GM21825 (cell line): ENCODE measurements around the gene BMP2K.
"Not testable (repeated sequence)": the region's sequence is repeated elsewhere in the genome, so short reads cannot be mapped to it uniquely, and the experiment has no call there.

Experiments used
- ATAC-seq: cut with Tn5 transposase; IDR thresholded peaks from one replicate; pipeline ENCODE4 v1.9.1; 2021; ENCODE audit warnings: mild to moderate bottlenecking, moderate library complexity; ENCODE audit not compliant: unreplicated experiment

The BMP2K gene

DNA sequence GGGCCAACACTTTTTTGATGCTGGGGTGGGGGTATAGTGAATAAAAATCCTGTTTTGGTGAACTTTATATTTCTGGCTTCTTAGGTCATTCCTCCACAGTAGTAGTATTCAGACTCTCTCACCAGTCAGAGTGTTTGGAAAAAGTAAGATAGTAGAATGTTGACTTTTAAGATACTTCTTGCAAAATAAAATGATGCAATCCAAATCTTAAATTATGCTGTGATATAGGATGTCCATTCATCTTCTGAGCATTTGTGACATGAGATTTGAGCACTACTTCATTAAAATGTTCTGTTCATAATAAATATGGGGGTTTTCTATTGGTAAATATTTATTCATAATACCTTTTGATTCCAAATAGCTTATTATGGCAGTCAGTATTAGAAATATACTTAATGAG is 70.1 kb downstream of the BMP2K start:
- no peak for ATAC-seq

- ATAC-seq = no peak
Measured at GRCh38 chr4:78862314-78862737, 86.2 kb downstream of the BMP2K start.

DNA sequence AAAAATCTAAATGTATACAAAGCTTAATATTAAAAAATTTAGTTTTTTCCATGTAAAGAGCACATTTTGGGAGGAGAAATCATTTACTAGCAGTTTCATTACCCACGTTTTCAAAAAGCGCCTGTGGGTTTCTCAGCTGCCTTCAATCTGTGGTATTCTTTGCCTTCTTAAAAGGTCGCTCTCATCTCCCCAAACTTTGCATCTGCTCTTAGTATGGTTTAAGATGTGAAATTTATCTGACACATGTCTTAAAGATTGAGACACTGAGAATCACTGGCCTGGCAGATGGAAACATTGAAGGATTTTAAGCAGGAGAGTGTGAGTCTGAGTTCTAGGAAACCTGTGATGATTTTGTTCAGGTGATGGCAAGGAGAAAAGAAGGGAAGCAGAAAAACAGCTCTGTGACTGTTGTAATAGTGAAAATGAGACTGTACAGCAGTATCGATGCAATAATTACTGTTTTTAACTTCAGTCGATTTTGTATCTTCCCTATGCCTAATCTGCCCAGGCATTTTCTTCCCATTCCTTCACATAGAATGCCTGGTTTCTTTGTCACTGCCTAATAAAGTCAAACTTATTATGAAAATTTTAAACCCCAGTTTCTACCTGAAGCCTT is 87.2 kb downstream of the BMP2K start:
- peak; percentile 59 for ATAC-seq

GRCh38 chr4:78863991-78864390 is 87.8 kb downstream of the BMP2K start:
- ATAC-seq = no peak

- no peak for ATAC-seq
Measured at GRCh38 chr4:78864405-78865024, 88.4 kb downstream of the BMP2K start.

- no peak for ATAC-seq
Measured at GRCh38 chr4:78865451-78865850, 89.3 kb downstream of the BMP2K start.

GRCh38 chr4:78868712-78869111 is 92.6 kb downstream of the BMP2K start:
- not testable (repeated sequence) for ATAC-seq

- no peak for ATAC-seq
Measured at GRCh38 chr4:78870056-78870455, 93.9 kb downstream of the BMP2K start.

DNA sequence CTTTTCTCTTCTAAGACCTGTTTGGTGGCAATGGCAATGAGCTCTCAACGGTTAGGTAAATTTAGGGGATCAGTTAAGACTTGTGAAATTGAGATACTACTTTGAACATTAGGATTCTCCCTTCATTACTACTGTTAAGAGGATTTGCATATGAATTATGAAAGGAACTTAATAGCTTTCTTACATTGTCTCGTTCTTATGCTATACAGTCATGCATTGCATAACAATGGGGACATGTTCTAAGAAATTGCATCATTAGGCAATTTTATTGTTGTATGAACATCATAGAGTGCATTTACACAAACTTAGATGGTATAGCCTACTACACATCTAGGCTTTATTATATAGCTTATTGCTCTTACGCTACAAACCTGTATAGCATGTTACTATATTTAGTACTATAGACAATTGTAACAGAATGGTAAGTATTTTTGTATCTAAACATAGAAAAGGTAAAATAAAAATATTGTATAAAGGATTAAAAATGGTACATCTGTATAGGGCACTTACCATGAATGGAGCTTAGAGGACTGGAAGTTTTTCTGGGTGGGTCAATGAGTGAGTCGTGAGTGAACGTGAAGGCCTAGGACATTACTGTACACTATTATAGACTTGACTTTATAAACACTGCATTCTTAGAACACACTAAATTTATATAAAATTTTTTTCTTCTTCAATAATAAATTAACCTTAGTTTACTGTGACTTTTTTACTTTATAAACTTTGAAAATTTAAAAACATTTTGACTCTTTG is 100.6 kb downstream of the BMP2K start:
- ATAC-seq = no peak

DNA sequence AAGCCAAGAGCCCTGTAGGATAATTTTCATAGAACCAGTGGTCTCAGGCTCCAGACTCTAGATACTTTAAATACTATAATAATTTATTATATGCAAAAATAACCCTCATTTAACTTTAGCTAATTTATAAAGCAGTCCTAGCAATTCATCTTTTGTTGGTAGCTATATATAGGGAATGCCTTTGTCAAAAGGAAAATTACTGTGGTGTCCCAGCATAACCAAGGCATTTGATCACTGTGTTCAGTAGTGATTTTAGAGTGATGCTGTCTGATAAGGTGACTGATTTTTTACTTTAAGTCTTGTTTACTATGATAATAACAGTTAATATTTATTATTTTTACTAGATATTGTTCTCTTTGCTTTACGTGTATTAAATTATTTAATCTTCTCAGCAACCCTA is 101.9 kb downstream of the BMP2K start:
- ATAC-seq = no peak

- no peak for ATAC-seq
Measured at GRCh38 chr4:78880874-78881492, 104.8 kb downstream of the BMP2K start.

DNA sequence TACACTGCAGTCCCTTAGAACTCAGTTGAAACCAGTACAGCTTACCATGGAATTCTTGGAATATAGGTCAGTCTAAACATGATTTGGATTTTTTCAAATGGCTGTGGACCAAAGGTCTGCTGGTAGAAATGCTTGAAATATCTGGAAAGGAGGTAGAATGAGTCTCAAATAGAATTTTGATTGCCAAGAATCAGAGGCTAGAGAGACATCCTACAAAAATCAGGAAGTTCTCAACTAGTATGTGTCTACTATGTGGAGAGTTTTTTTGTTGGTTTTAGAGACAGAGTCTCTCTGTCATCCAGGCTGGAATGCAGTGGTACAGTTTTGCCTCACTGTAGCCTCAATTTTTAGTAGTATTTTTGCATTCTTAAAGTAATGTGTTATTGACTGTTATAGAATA is 109.4 kb downstream of the BMP2K start:
- ATAC-seq = no peak

DNA sequence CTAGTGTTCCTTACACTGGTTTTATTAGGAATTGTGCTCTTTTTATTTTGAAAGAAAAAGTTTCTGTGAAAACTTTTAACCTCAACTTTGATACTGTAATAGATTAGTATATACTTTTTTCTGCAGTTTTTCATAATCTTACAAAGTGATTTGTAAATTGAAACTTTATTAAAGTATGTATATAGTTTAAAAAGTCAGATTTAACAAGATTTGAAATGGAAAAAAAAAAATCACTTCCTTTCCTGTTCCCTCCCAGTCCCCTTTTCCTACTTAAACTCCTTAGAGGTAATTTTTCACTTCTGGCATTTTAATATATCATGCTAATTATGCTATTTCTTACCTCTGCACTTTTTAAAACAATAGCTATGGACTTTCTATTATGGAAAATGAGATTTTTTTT is 113.8 kb downstream of the BMP2K start:
- no peak for ATAC-seq

- ATAC-seq = no peak
Measured at GRCh38 chr4:78899302-78899701, 123.2 kb downstream of the BMP2K start.

GRCh38 chr4:78901882-78902281 is 125.7 kb downstream of the BMP2K start:
- ATAC-seq = no peak

DNA sequence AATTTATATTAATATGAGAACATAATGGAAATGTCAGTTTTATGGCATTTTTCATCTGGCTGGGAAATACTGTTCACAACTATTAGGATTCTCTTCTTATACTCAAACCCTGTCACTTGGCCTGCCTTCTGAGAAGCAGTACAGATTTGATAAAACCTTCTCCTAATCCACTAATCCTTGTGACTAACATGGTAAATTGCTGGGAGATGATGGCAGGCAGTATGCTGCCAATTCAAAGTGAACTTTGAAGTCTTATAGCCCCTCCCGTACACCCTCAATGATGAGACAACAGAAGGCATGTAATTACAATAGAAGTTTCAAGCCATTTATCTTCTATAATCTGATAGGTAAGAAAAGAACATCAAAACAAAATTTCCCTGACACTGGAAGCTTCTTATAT is 126.1 kb downstream of the BMP2K start:
- no peak for ATAC-seq

DNA sequence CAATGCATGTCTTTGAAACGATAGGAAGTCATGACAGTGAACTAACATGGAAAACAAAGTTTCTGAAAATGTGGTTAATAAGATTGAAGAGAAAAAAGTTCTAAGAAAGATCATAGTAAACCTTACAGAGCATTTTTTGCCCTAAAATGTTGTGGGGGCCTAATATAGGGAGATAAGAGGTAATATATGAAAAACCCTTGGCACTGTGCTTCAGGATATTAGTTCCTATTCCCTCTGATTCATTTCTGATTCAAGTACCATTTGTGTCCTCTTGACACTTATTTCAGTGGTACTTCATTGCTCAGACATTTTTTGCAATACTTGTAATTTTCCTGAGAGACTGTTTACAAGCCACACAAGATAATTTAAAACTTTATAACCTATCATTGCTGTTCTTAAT is 128.0 kb downstream of the BMP2K start:
- ATAC-seq = no peak

DNA sequence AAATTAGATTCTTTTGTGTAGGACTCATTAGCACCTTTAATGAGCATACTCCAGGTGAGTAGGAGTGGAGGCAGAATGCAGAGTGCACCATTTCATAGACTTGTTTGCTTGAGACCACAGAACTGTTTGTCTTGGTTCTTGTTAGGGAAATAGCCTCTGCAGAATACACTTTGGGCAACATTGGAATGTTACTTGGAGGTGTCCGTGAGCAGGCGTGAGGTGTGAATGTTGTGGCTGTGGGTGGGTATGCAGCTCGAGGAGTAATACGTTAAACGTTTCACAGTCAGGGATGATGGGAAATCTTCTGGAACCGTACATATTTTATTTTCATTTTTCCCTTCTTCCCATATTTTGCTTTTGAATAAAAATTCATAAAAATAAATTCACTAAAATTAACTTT is 131.5 kb downstream of the BMP2K start:
- no peak for ATAC-seq

- ATAC-seq = not testable (repeated sequence)
Measured at GRCh38 chr4:78908974-78909373, 132.8 kb downstream of the BMP2K start.

GRCh38 chr4:78910612-78911011 is 134.5 kb downstream of the BMP2K start:
- ATAC-seq = no peak

DNA sequence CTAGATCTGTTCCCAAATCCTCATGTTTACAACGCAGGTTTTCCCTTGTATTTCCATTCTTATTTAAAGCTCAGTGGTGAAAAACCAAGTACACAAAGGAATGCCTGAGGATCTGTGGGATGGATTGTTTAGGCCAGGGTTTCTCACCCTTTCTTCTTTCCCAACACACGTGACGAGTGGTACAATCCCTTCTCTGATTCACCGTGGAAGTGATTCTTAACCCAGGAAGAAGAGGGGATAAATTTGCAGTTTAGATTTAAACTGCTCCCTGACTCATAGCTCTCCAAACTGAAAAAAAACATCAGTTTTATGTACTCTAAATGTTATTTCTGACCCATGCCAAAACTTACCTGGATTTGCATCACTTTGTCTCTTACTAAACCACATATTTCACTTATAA is 146.1 kb downstream of the BMP2K start:
- no peak for ATAC-seq
